GM18907 (cell line): Measurements from ENCODE around the gene SF3A2.
"Not testable (repeated sequence)": the region's sequence is repeated elsewhere in the genome, so short reads cannot be mapped to it uniquely, and the experiment has no call there.

Experiments
- ATAC-seq: cut with Tn5 transposase; IDR thresholded peaks from one replicate; pipeline ENCODE4 v1.9.1; 2021; ENCODE audit warnings: mild to moderate bottlenecking, moderate library complexity; ENCODE audit not compliant: unreplicated experiment

SF3A2 gene

GRCh38 chr19:2273356-2274184 is 36.9 kb downstream of the SF3A2 start:
- ATAC-seq = peak; percentile 36

GRCh38 chr19:2274185-2274711 is 37.6 kb downstream of the SF3A2 start:
- ATAC-seq = no peak

GRCh38 chr19:2274931-2275535 is 38.4 kb downstream of the SF3A2 start:
- ATAC-seq = no peak

GRCh38 chr19:2275588-2276428 is 39.2 kb downstream of the SF3A2 start:
- ATAC-seq = no peak

- ATAC-seq = no peak
Observed at GRCh38 chr19:2276429-2276986, 39.9 kb downstream of the SF3A2 start.

- ATAC-seq = no peak
Observed at GRCh38 chr19:2277138-2277537, 40.5 kb downstream of the SF3A2 start.

- no peak for ATAC-seq
Observed at GRCh38 chr19:2278459-2279158, 42.0 kb downstream of the SF3A2 start.

- no peak for ATAC-seq
Observed at GRCh38 chr19:2280633-2281264, 44.1 kb downstream of the SF3A2 start.

- ATAC-seq = not testable (repeated sequence)
Observed at GRCh38 chr19:2281265-2282061, 44.8 kb downstream of the SF3A2 start.

GRCh38 chr19:2282062-2282861 is 45.6 kb downstream of the SF3A2 start, which contains the start of gene PEAK3:
PEAK3 (minus strand) TSS chr19:2282175; CDS start chr19:2280931, 1,244 bp downstream.
- ATAC-seq = no peak

GRCh38 chr19:2282862-2283237 is 46.2 kb downstream of the SF3A2 start:
- ATAC-seq = no peak

GRCh38 chr19:2283835-2284507 is 47.3 kb downstream of the SF3A2 start:
- no peak for ATAC-seq

GRCh38 chr19:2286402-2287140 is 49.9 kb downstream of the SF3A2 start:
- no peak for ATAC-seq

GRCh38 chr19:2287585-2288337 is 51.1 kb downstream of the SF3A2 start:
- ATAC-seq = no peak

GRCh38 chr19:2288338-2288817 is 51.8 kb downstream of the SF3A2 start:
- ATAC-seq = no peak
